ENCODE data around the gene RNF215.

GRCh38 chr22:30432096-30432495, 44.9 kb upstream of the RNF215 start:
- TF ChIP-seq CTCF (IDR thresholded peaks at IDR 0.05; ENCODE audit: low read depth, low read length), result no peak
- TF ChIP-seq POLR2A (IDR thresholded peaks at IDR 0.05; ENCODE audit: extremely low read depth, insufficient read length), result no peak
- TF ChIP-seq MYC (IDR thresholded peaks at IDR 0.05; ENCODE audit: low read depth, low read length), result no peak
